Endodermal cell (in vitro differentiated cells): ENCODE data around the gene HBP1. TPM values are rescaled to one million over a fixed set of nuclear protein-coding genes. Genes with fewer than 3 reads are reported as not detected.

Source experiments
- DNase-seq: peaks from one replicate; pipeline ENCODE4 v3.0.0-alpha.2; 2017
- H3K27ac ChIP-seq: 2 replicates; pipeline ENCODE4 v1.5.1; 2013; ENCODE audit warnings: mild to moderate bottlenecking, low read depth, low read length, moderate library complexity
- H3K27me3 ChIP-seq: 2 replicates; pipeline ENCODE4 v1.6.1; 2013; ENCODE audit warnings: mild to moderate bottlenecking, low read length, moderate library complexity; ENCODE audit not compliant: insufficient read depth, control insufficient read depth, poor library complexity, severe bottlenecking
- H3K36me3 ChIP-seq: 2 replicates; pipeline ENCODE4 v1.7.0; 2013; ENCODE audit warnings: mild to moderate bottlenecking, low read length, moderate library complexity; ENCODE audit not compliant: control insufficient read depth, insufficient read depth
- H3K4me1 ChIP-seq: one replicate; pipeline ENCODE4 v1.7.0; 2013; ENCODE audit warnings: low read length; ENCODE audit not compliant: control insufficient read depth, insufficient read depth
- H3K4me3 ChIP-seq: 2 replicates; pipeline ENCODE4 v1.5.1; 2013; ENCODE audit warnings: mild to moderate bottlenecking, low read length, moderate library complexity
- H3K9ac ChIP-seq: 2 replicates; pipeline ENCODE4 v1.6.1; 2013; ENCODE audit warnings: mild to moderate bottlenecking, low read length, moderate library complexity; ENCODE audit not compliant: poor library complexity, severe bottlenecking; ENCODE audit errors: extremely low read depth
- H3K9me3 ChIP-seq: 2 replicates; pipeline ENCODE4 v1.6.1; 2013; ENCODE audit warnings: mild to moderate bottlenecking, low read length, moderate library complexity; ENCODE audit not compliant: control insufficient read depth
- H3K27ac Mint-ChIP-seq: 2 replicates; pipeline ENCODE4 v1.8.0; 2020; ENCODE audit warnings: mixed read lengths
- H3K27me3 Mint-ChIP-seq: 2 replicates; pipeline ENCODE4 v1.8.0; 2021; ENCODE audit warnings: mild to moderate bottlenecking, mixed read lengths; ENCODE audit not compliant: insufficient read depth
- H3K36me3 Mint-ChIP-seq: 2 replicates; pipeline ENCODE4 v1.8.0; 2020; ENCODE audit warnings: low read depth, mixed read lengths
- H3K4me1 Mint-ChIP-seq: 2 replicates; pipeline ENCODE4 v1.8.0; 2020; ENCODE audit warnings: mixed read lengths
- H3K4me3 Mint-ChIP-seq: 2 replicates; pipeline ENCODE4 v1.8.0; 2020; ENCODE audit warnings: mild to moderate bottlenecking, moderate library complexity, mixed read lengths
- H3K9me3 Mint-ChIP-seq: 2 replicates; pipeline ENCODE4 v1.8.0; 2020; ENCODE audit warnings: mild to moderate bottlenecking, mixed read lengths
- CTCF ChIP-seq: fragments of 200-600 bp; sonication (generic); conservative IDR thresholded peaks from 2 replicates; pipeline ENCODE4 v1.5.0; 2021; ENCODE audit warnings: antibody characterized with exemption, mild to moderate bottlenecking
- WGBS, 2 experiments: methylation state at CpG; one replicate each; pipeline versions ENCODE4 v1.1.5 to v1.1.7; 2013; ENCODE audit warnings: missing lambda C conversion rate in 2 of 2, mixed read lengths in 1 of 2; ENCODE audit not compliant: insufficient coverage in 1 of 2, insufficient read length in 1 of 2; 5-methylcytosine and 5-hydroxymethylcytosine counted together
- total RNA-seq, 2 donors: library from RNA; stranded (reverse); fragmentation: NEBNext Ultra II Directional in 1 of 2; extraction: Animal tissue kit (Norgen Biotek cat#: 25700) in 1 of 2; gene quantifications; 2 replicates in 1 of 2; 3 replicates in 1 of 2; pipeline ENCODE4 v1.2.1, GENCODE V29; 2021

The HBP1 gene
- total RNA-seq, 2 donors from 2014 or later: 39.3 to 51.0 TPM

DNA sequence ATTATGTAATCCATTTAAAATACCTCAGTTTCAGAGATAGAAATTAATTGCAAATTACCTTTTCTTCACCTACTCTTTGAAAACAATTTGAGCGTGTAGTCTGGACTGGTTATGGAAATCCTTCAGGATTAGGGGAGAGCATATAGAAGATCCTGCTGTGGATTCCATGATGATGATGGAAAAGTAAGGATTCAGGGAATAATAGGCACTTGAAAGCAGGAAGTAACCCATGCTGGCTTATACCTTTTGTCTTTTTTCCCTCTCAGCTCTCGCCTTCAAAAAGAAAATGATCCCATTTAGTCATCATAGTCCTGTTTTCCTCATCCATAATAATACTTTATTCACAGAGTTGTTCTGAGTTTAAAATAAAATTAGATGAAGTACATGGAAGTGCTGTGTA lies 4.4 kb downstream of the HBP1 start:
- H3K27me3 Mint-ChIP-seq: no peaks in the 10 kb centered on the region
- Histone ChIP-seq H3K4me3 (no peak overlapping the region), H3K27me3 (no peaks in the 10 kb centered on the region), H3K27ac (peak overlapping the region; percentile 14), H3K36me3 (no peaks in the 10 kb centered on the region), H3K4me1 (no peaks in the 10 kb centered on the region), H3K9ac (no peak overlapping the region), H3K9me3 (no peaks in the 10 kb centered on the region)
- no peaks in the 10 kb centered on the region for H3K9me3 Mint-ChIP-seq
- DNase-seq: no peak
- TF ChIP-seq CTCF: no peak
- H3K4me3 Mint-ChIP-seq: no peak overlapping the region
- peak overlapping the region; percentile 46 for H3K27ac Mint-ChIP-seq
- WGBS, 2 experiments: 40 to 67% methylated on average over 2 of the region's 2 CpGs
- H3K4me1 Mint-ChIP-seq: peaks cover 15% of the 10 kb centered on the region
- H3K36me3 Mint-ChIP-seq: peaks cover 4% of the 10 kb centered on the region

DNA sequence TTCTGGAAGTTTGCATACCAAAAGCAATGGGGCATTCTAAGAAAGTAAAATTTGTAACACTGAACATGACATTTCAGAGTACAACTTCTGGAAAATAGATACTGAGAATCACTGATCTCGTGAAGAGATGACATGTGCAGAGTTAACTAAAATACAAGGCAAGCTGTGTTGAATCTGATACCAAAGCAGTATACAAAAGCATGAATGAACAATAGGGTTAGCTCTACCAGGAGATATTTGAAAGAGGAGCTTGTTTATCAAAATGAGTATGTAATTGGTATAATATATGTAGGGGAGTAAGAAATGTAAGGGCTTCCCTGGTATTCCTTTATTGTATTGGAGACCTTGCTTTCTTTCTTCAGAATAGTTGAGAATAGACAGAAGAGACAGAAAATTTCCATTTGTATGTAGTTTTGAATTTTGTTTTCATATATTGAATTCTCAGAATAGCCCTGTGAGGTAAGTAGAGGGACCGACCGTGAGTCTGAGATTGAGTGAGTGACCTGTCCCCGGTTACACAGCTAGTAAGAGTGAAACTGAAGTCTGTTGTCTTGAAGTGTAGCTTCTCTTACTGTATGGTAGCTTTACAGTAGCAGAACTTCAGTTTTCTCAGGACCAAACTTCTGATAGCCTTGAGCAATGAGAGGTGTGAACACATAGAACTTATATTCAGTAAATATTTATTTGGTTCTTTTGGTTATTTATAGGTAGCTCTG lies 5.0 kb downstream of the HBP1 start:
- WGBS, 2 experiments: 74 to 88% methylated on average over 4 of the region's 4 CpGs
- no peak overlapping the region for H3K4me3 ChIP-seq

DNA sequence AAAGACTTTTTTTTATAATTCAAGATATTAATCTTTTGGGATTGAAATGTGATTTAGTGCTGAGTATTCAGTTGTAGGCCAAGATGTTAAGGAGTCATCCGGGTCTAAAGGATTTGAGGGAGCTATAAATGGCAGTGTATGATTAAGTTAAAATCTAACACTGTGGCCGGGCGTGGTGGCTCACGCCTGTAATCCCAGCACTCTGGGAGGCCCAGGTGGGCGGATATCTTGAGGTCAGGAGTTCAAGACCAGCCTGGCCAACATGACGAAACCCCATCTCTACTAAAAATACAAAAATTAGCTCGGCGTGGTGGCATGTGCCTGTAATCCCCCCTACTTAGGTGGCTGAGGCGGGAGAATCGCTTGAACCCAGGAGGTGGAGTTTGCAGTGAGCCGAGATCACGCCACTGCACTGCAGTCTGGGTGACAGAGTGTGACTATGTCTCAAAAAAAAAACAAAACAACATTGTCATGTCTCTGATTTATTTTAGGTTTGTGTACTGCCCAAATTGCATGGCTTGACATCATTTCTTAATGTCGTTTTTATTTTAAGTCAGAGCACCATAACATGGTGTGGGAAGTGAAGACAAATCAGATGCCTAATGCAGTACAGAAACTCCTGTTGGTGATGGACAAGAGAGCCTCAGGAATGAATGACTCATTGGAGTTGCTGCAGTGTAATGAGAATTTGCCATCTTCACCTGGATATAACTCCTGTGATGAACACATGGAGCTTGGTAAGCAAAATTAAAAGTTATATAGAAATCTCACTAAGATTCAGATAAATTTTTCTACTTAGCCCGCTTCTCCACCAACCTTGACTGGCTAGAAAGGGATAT lies 10.7 kb downstream of the HBP1 start:
- no peaks in the 10 kb centered on the region for H3K9me3 Mint-ChIP-seq
- H3K4me1 Mint-ChIP-seq: peaks cover under 1% of the 10 kb centered on the region
- Histone ChIP-seq H3K27ac (no peak overlapping the region), H3K9me3 (no peaks in the 10 kb centered on the region), H3K9ac (no peak overlapping the region), H3K4me3 (no peak overlapping the region), H3K36me3 (peaks cover 39% of the 10 kb centered on the region), H3K4me1 (no peaks in the 10 kb centered on the region), H3K27me3 (no peaks in the 10 kb centered on the region)
- no peak for DNase-seq
- no peak overlapping the region for H3K27ac Mint-ChIP-seq
- no peak overlapping the region for H3K4me3 Mint-ChIP-seq
- H3K27me3 Mint-ChIP-seq: no peaks in the 10 kb centered on the region
- 94 to 95% methylated on average over 8 to 13 of the region's 14 CpGs for WGBS, 2 experiments
- H3K36me3 Mint-ChIP-seq: peaks cover 31% of the 10 kb centered on the region
- no peak for TF ChIP-seq CTCF

More for the DNA sequence above, 5.0 kb downstream of the HBP1 start:
- H3K9me3 ChIP-seq: no peaks in the 10 kb centered on the region
- no peak for TF ChIP-seq CTCF
- peak overlapping the region; percentile 14 for H3K27ac ChIP-seq
- H3K27me3 ChIP-seq: no peaks in the 10 kb centered on the region
- H3K9me3 Mint-ChIP-seq: no peaks in the 10 kb centered on the region
- H3K4me3 Mint-ChIP-seq: no peak overlapping the region
- DNase-seq: no peak
- H3K27ac Mint-ChIP-seq: no peak overlapping the region
- no peaks in the 10 kb centered on the region for H3K4me1 ChIP-seq
- no peaks in the 10 kb centered on the region for H3K27me3 Mint-ChIP-seq
- peaks cover 15% of the 10 kb centered on the region for H3K4me1 Mint-ChIP-seq
- H3K36me3 Mint-ChIP-seq: peaks cover 6% of the 10 kb centered on the region
- no peaks in the 10 kb centered on the region for H3K36me3 ChIP-seq
- H3K9ac ChIP-seq: no peak overlapping the region
